Neural cell (in vitro differentiated cells): Measurements from ENCODE around the gene MAML3. TPM values are rescaled to one million over a fixed set of nuclear protein-coding genes. Genes with fewer than 3 reads are reported as not detected.

Source experiments
- H2AFZ ChIP-seq: fragments of 200-600, 300-800 bp; sonication (generic), shearing (Covaris generic); 2 replicates; pipeline ENCODE4 v1.6.0; 2014; ENCODE audit warnings: low read depth, mild to moderate bottlenecking, antibody characterized with exemption, low read length, moderate library complexity
- H3F3A ChIP-seq: fragments of 200-600 bp; shearing (Covaris generic); 2 replicates; pipeline ENCODE4 v1.6.1; 2016; ENCODE audit warnings: mild to moderate bottlenecking, moderate library complexity, mixed read lengths, antibody characterized with exemption, low read length; ENCODE audit not compliant: insufficient read depth, poor library complexity, severe bottlenecking
- H3K27ac ChIP-seq: fragments of 200-600, 300-800 bp; sonication (generic), shearing (Covaris generic); 2 replicates; pipeline ENCODE4 v1.5.1; 2014; ENCODE audit warnings: mild to moderate bottlenecking, low read length, moderate library complexity
- H3K27me3 ChIP-seq: fragments of 300-800, 200-600 bp; sonication (generic), shearing (Covaris generic); 2 replicates; pipeline ENCODE4 v1.6.0; 2014; ENCODE audit warnings: mild to moderate bottlenecking, low read depth, low read length, moderate library complexity; ENCODE audit not compliant: insufficient read depth
- H3K36me3 ChIP-seq: fragments of 300-800, 200-600 bp; sonication (generic), shearing (Covaris generic); 2 replicates; pipeline ENCODE4 v1.5.1; 2014; ENCODE audit warnings: mild to moderate bottlenecking, antibody characterized with exemption, low read length, moderate library complexity; ENCODE audit not compliant: insufficient read depth
- H3K4me2 ChIP-seq: fragments of 300-800, 200-600 bp; sonication (generic), shearing (Covaris generic); 2 replicates; pipeline ENCODE4 v1.6.0; 2014; ENCODE audit warnings: mild to moderate bottlenecking, low read length
- H3K4me3 ChIP-seq: fragments of 300-800, 200-600 bp; sonication (generic), shearing (Covaris generic); 2 replicates; pipeline ENCODE4 v1.5.1; 2014; ENCODE audit warnings: mild to moderate bottlenecking, low read length, moderate library complexity
- H3K79me2 ChIP-seq: fragments of 200-600 bp; shearing (Covaris generic); replicated peaks from 2 replicates; pipeline ENCODE4 v1.6.0; 2014; ENCODE audit warnings: mild to moderate bottlenecking, low read length, moderate library complexity; ENCODE audit not compliant: insufficient read depth
- H3K9ac ChIP-seq: fragments of 300-800, 200-600 bp; sonication (generic), shearing (Covaris generic); 2 replicates; pipeline ENCODE4 v1.6.1; 2016; ENCODE audit warnings: mild to moderate bottlenecking, low read length, mixed read lengths
- H3K9me2 ChIP-seq: fragments of 200-600 bp; shearing (Covaris generic); 2 replicates; pipeline ENCODE4 v1.6.1; 2016; ENCODE audit warnings: mild to moderate bottlenecking, low read length, mixed read lengths; ENCODE audit not compliant: insufficient read depth
- H3K9me3 ChIP-seq: fragments of 200-600, 300-800 bp; sonication (generic), shearing (Covaris generic); 2 replicates; pipeline ENCODE4 v1.6.1; 2016; ENCODE audit warnings: mild to moderate bottlenecking, mixed run types, low read length, moderate library complexity, mixed read lengths
- H4K20me1 ChIP-seq: fragments of 200-600 bp; shearing (Covaris generic); 2 replicates; pipeline ENCODE4 v1.6.1; 2016; ENCODE audit warnings: mild to moderate bottlenecking, mixed run types; ENCODE audit not compliant: insufficient read depth
- CTCF ChIP-seq: fragments of 450-650 bp; IDR thresholded peaks from 2 replicates; pipeline ENCODE4 v1.5.1; 2014; ENCODE audit warnings: antibody characterized with exemption, mild to moderate bottlenecking, moderate library complexity; ENCODE audit not compliant: poor library complexity, severe bottlenecking
- EP300 ChIP-seq: fragments of 450-650 bp; conservative IDR thresholded peaks from 2 replicates; pipeline ENCODE4 v1.6.1; 2014; ENCODE audit warnings: antibody characterized with exemption, mild to moderate bottlenecking, moderate library complexity; ENCODE audit not compliant: poor library complexity, severe bottlenecking
- EZH2 ChIP-seq: fragments of 200-600, 300-800 bp; shearing (Covaris generic), sonication (generic); IDR thresholded peaks from 2 replicates; pipeline ENCODE4 v1.6.1; 2014; ENCODE audit warnings: antibody characterized with exemption, low read length, borderline replicate concordance, mild to moderate bottlenecking; ENCODE audit not compliant: insufficient read depth, poor library complexity, severe bottlenecking
- MXI1 ChIP-seq: fragments of 450-650 bp; conservative IDR thresholded peaks from 2 replicates; pipeline ENCODE4 v1.6.1; 2014; ENCODE audit warnings: antibody characterized with exemption, mild to moderate bottlenecking; ENCODE audit not compliant: poor library complexity, severe bottlenecking
- POLR2AphosphoS5 ChIP-seq: IDR thresholded peaks from 2 replicates; pipeline ENCODE4 v1.6.1; 2012
- RAD21 ChIP-seq: fragments of 450-650 bp; conservative IDR thresholded peaks from 2 replicates; pipeline ENCODE4 v1.6.1; 2014; ENCODE audit warnings: antibody characterized with exemption, mild to moderate bottlenecking, moderate library complexity
- REST ChIP-seq: IDR thresholded peaks from 2 replicates; pipeline ENCODE4 v1.6.1; 2012; ENCODE audit warnings: borderline replicate concordance
- SMC3 ChIP-seq: fragments of 450-650 bp; conservative IDR thresholded peaks from 2 replicates; pipeline ENCODE4 v1.6.1; 2014; ENCODE audit warnings: antibody characterized with exemption, mild to moderate bottlenecking, moderate library complexity; ENCODE audit not compliant: poor library complexity
- TAF1 ChIP-seq: IDR thresholded peaks from 2 replicates; pipeline ENCODE4 v1.6.1; 2012; ENCODE audit warnings: low read depth
- polyA plus RNA-seq: library from polyadenylated mRNA; depleted of rRNA; stranded (reverse); fragments of >200 nt; gene quantifications from 2 replicates; pipeline ENCODE4 v1.2.3, GENCODE V29; 2014

The MAML3 gene
- polyA plus RNA-seq, 1 donor from 2014 or later, result 10.2 TPM

DNA sequence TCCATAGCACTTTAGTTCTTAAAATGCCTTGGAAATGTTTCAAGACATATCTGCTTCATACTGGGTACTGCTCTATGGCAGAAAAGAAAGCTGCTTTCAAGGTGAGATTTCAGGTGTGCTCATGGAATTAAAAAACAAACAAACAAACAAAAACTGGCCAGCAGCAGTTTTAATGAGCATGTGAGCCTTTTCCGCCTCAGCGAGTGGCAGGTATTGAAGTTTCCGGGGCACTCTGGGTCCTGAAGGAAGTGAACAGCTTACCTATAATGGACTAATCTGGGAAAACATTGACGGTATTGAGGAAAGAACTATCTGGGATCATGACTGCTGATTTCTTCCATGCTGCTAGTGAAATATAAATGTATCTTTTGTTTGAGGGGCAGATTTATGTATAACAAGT is 194.6 kb downstream of the MAML3 start:
- Histone ChIP-seq H3K36me3 (no peaks in the 10 kb centered on the region), H2AFZ (no peak overlapping the region), H3K9me2 (no peaks in the 10 kb centered on the region), H3K9me3 (no peaks in the 10 kb centered on the region), H3K4me2 (no peak overlapping the region), H3K4me3 (no peak overlapping the region), H3K27me3 (no peaks in the 10 kb centered on the region), H3K79me2 (peaks cover 8% of the 10 kb centered on the region), H3K27ac (no peak overlapping the region), H4K20me1 (no peaks in the 10 kb centered on the region), H3K9ac (no peak overlapping the region), H3F3A (no peaks in the 10 kb centered on the region)
- TF ChIP-seq SMC3 (no peak), EP300 (no peak), CTCF (no peak), RAD21 (no peak), MXI1 (no peak), POLR2AphosphoS5 (no peak), EZH2 (no peak), REST (no peak), TAF1 (no peak)

- Histone ChIP-seq H2AFZ (no peak overlapping the region), H3F3A (no peaks in the 10 kb centered on the region), H3K9ac (no peak overlapping the region), H3K4me2 (no peak overlapping the region), H3K4me3 (no peak overlapping the region), H3K9me2 (no peaks in the 10 kb centered on the region), H3K79me2 (peaks cover 8% of the 10 kb centered on the region), H3K36me3 (no peaks in the 10 kb centered on the region), H3K27me3 (no peaks in the 10 kb centered on the region), H3K9me3 (no peaks in the 10 kb centered on the region), H3K27ac (no peak overlapping the region), H4K20me1 (no peaks in the 10 kb centered on the region)
- TF ChIP-seq EP300 (no peak), CTCF (no peak), SMC3 (no peak), MXI1 (no peak), TAF1 (no peak)
Measured at GRCh38 chr4:139958739-139959098, 195.3 kb downstream of the MAML3 start.
